ENCODE results near the gene SNRNP70. TPM values are rescaled to one million over a fixed set of nuclear protein-coding genes. Genes with fewer than 3 reads are reported as not detected.

The SNRNP70 gene
- total RNA-seq, 6 experiments from 2014 or later = 80.8 to 187 (median 123) TPM

GRCh38 chr19:49155005-49155819 is 70.0 kb downstream of the SNRNP70 start, which contains the start of gene HRC:
HRC (minus strand) TSS chr19:49155396; CDS start chr19:49155237, 159 bp downstream.
- H3K27me3 ChIP-seq = no peaks in the 10 kb centered on the region
- peaks cover 0 to 4% (median 0%) of the 10 kb centered on the region in 4 donors for H3K4me1 ChIP-seq
- intact Hi-C loops (cut with DNase I) = no loop called here
- DNase-seq (no peak), ATAC-seq (no peak)
- no peak within 1 kb of the TSS for H3K4me3 ChIP-seq
- 54% methylated on average over 12 of the region's 19 CpGs for WGBS (ENCODE audit: insufficient coverage, low coverage, low lambda C conversion rate, missing lambda C conversion rate)
- no peaks in the 10 kb centered on the region for H3K9me3 ChIP-seq
- H3K36me3 ChIP-seq = no peaks in the 10 kb centered on the region
- H3K27ac ChIP-seq = peak within 1 kb of the TSS in 1 of 3 donors; percentile 28
- no peak for TF ChIP-seq POLR2A (IDR thresholded peaks at IDR 0.05)
- TF ChIP-seq CTCF (IDR thresholded peaks at IDR 0.05) = no peak

- Histone ChIP-seq H3K4me1 (no peaks in the 10 kb centered on the region), H3K9me3 (no peaks in the 10 kb centered on the region), H3K4me3 (no peak overlapping the region), H3K36me3 (no peaks in the 10 kb centered on the region), H3K27ac (no peak overlapping the region), H3K27me3 (no peaks in the 10 kb centered on the region)
- ATAC-seq (no peak), DNase-seq (no peak)
- no CpG with 5 or more reads among the region's 4 CpGs for WGBS (ENCODE audit: insufficient coverage, low coverage, low lambda C conversion rate, missing lambda C conversion rate)
- TF ChIP-seq POLR2A (IDR thresholded peaks at IDR 0.05) (no peak), CTCF (IDR thresholded peaks at IDR 0.05) (no peak)
- intact Hi-C loops (cut with DNase I) = no loop called here
Measured at GRCh38 chr19:49155820-49156346, 70.6 kb downstream of the SNRNP70 start.

- WGBS (ENCODE audit: insufficient coverage, low coverage, low lambda C conversion rate, missing lambda C conversion rate) = 3% methylated on average over 16 of the region's 41 CpGs
- intact Hi-C loops (cut with DNase I) = no loop called here
Measured at GRCh38 chr19:49157445-49158224, 72.4 kb downstream of the SNRNP70 start, which contains the start of gene TRPM4. TRPM4 (plus strand) TSS chr19:49157792; CDS start chr19:49157867, 75 bp downstream.

More at GRCh38 chr19:49157445-49158224, 72.4 kb downstream of the SNRNP70 start, which contains the start of gene TRPM4:
- Histone ChIP-seq H3K27me3 (no peaks in the 10 kb centered on the region), H3K9me3 (no peaks in the 10 kb centered on the region), H3K36me3 (no peaks in the 10 kb centered on the region), H3K4me3 (peak within 1 kb of the TSS; percentile 62 to 76 (median 65)), H3K27ac (peak within 1 kb of the TSS; percentile 49 to 70 (median 60)), H3K4me1 (no peaks in the 10 kb centered on the region)
- DNase-seq (peak; percentile 88 to 92 (median 89)), ATAC-seq (peak; percentile 92 to 96 (median 95))
- TF ChIP-seq POLR2A (IDR thresholded peaks at IDR 0.05) (peak; percentile 62), CTCF (IDR thresholded peaks at IDR 0.05) (no peak)

Small RNA genes within 50 kb of the gene (small RNA-seq; reads per million reads assigned to genes)
- 0 reads per million in 2 experiments for gene RN7SL708P

Other genes with a start within 250 kb of the SNRNP70 start
- gene HSD17B14, start 249.0 kb upstream of the SNRNP70 start, total RNA-seq = 10 to 100 TPM in 4 of 6 experiments, 1 to 10 TPM in 2; 3.5 to 78.0 (median 15.7) TPM
- 10 to 100 TPM in 4 of 6 experiments, 1 to 10 TPM in 2; 5.7 to 25.6 (median 12.0) TPM for gene PLEKHA4, start 216.8 kb upstream of the SNRNP70 start, total RNA-seq
- 10 to 100 TPM in 4 of 6 experiments, 1 to 10 TPM in 2; 4.5 to 25.6 (median 12.2) TPM for gene PPP1R15A, start 213.0 kb upstream of the SNRNP70 start, total RNA-seq
- gene TULP2, start 186.7 kb upstream of the SNRNP70 start, total RNA-seq = not detected
- gene NUCB1, start 185.1 kb upstream of the SNRNP70 start, total RNA-seq = 100 to 1,000 TPM; 306 to 376 (median 349) TPM
- gene DHDH, start 151.8 kb upstream of the SNRNP70 start, total RNA-seq = under 1 TPM in 1 of 6 experiments, not detected in 5; 0.29 TPM
- 10 to 100 TPM; 15.9 to 54.1 (median 30.8) TPM for gene BAX, start 130.6 kb upstream of the SNRNP70 start, total RNA-seq
- over 10,000 TPM in 3 of 6 experiments, 1,000 to 10,000 TPM in 3; 5,005 to 19,229 (median 10,447) TPM for gene FTL, start 120.1 kb upstream of the SNRNP70 start, total RNA-seq
- gene GYS1, start 92.1 kb upstream of the SNRNP70 start, total RNA-seq = 10 to 100 TPM in 2 of 6 experiments, 1 to 10 TPM in 4; 4.7 to 12.5 (median 8.9) TPM
- 10 to 100 TPM; 22.8 to 66.7 (median 32.3) TPM for gene RUVBL2, start 91.6 kb upstream of the SNRNP70 start, total RNA-seq
- gene LHB, start 68.4 kb upstream of the SNRNP70 start, total RNA-seq = not detected
- gene CGB3, start 61.1 kb upstream of the SNRNP70 start, total RNA-seq = not detected
- gene CGB2, start 53.6 kb upstream of the SNRNP70 start, total RNA-seq = not detected
- not detected for gene CGB1, start 48.6 kb upstream of the SNRNP70 start, total RNA-seq
- gene CGB5, start 41.6 kb upstream of the SNRNP70 start, total RNA-seq = not detected
- not detected for gene CGB8, start 36.3 kb upstream of the SNRNP70 start, total RNA-seq
- not detected for gene CGB7, start 27.7 kb upstream of the SNRNP70 start, total RNA-seq
- gene NTF4, start 20.6 kb upstream of the SNRNP70 start, total RNA-seq = not detected
- gene KCNA7, start 12.8 kb upstream of the SNRNP70 start, total RNA-seq = not detected
- 1 to 10 TPM; 1.5 to 4.3 (median 2.4) TPM for gene LIN7B, start 28.9 kb downstream of the SNRNP70 start, total RNA-seq
- gene C19orf73, start 33.7 kb downstream of the SNRNP70 start, total RNA-seq = 1 to 10 TPM in 5 of 6 experiments, under 1 TPM in 1; 0.73 to 8.1 (median 1.5) TPM
- 1 to 10 TPM; 1.8 to 6.6 (median 3.1) TPM for gene PPFIA3, start 34.1 kb downstream of the SNRNP70 start, total RNA-seq
- under 1 TPM in 4 of 6 experiments, not detected in 2; 0.18 to 0.68 (median 0.19) TPM for gene HRC, start 69.9 kb downstream of the SNRNP70 start, total RNA-seq
- 10 to 100 TPM in 5 of 6 experiments, 1 to 10 TPM in 1; 9.2 to 31.1 (median 14.3) TPM for gene TRPM4, start 72.3 kb downstream of the SNRNP70 start, total RNA-seq
- gene SLC6A16, start 239.7 kb downstream of the SNRNP70 start, total RNA-seq = 1 to 10 TPM in 4 of 6 experiments, under 1 TPM in 2; 0.25 to 4.6 (median 2.4) TPM
- gene CD37, start 250.0 kb downstream of the SNRNP70 start, total RNA-seq = 1 to 10 TPM; 1.1 to 5.0 (median 3.5) TPM